ENCODE measurements around the gene ALOX15B. TPM values are rescaled to one million over a fixed set of nuclear protein-coding genes. Genes with fewer than 3 reads are reported as not detected.
"Not testable (repeated sequence)": the region's sequence is repeated elsewhere in the genome, so short reads cannot be mapped to it uniquely, and the experiment has no call there.

The ALOX15B gene
- total and polyA plus RNA-seq, 9 donors = 0.23 to 14.9 (median 0.78) TPM; not detected in 1

DNA sequence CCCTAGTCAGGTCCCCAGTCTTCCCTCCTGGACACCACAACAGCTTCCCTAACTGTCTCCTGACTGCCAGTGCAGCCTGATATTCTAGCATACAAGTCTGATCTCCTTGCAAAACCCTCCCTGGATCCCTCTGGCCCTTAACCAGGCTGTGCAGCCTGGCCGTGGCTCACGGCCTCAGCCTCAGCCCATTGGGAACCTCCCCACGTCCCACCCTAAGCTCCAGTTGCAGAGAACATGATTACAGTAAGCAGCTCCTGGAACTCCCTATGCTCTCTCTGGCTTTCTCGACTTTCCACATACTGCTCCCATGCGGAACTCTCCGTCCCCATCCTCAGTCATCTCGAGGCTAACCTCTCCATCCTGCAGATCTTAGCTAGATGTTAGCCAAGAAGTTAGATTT is 35.7 kb downstream of the ALOX15B start:
- no peak overlapping the region for H3K4me3 ChIP-seq
- H3K27ac ChIP-seq = no peak overlapping the region
- H3K9me3 ChIP-seq = no peaks in the 10 kb centered on the region
- intact Hi-C loops (cut with DNase I) = loop anchor here in 2 of 4 donors (5.0 to 10.0 kb wide), 2 partner anchors 228 to 230 kb away; no protein-coding TSS in a partner anchor
- TF ChIP-seq EP300 (IDR thresholded peaks at IDR 0.05) = no peak
- TF ChIP-seq, protein P1, sequence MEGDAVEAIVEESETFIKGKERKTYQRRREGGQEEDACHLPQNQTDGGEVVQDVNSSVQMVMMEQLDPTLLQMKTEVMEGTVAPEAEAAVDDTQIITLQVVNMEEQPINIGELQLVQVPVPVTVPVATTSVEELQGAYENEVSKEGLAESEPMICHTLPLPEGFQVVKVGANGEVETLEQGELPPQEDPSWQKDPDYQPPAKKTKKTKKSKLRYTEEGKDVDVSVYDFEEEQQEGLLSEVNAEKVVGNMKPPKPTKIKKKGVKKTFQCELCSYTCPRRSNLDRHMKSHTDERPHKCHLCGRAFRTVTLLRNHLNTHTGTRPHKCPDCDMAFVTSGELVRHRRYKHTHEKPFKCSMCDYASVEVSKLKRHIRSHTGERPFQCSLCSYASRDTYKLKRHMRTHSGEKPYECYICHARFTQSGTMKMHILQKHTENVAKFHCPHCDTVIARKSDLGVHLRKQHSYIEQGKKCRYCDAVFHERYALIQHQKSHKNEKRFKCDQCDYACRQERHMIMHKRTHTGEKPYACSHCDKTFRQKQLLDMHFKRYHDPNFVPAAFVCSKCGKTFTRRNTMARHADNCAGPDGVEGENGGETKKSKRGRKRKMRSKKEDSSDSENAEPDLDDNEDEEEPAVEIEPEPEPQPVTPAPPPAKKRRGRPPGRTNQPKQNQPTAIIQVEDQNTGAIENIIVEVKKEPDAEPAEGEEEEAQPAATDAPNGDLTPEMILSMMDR (IDR thresholded peaks at IDR 0.05) = no peak
- no peak for TF ChIP-seq POLR2A (IDR thresholded peaks at IDR 0.05)
- no peak for DNase-seq
- H3K4me1 ChIP-seq (ENCODE audit: insufficient read depth) = peaks cover 3% of the 10 kb centered on the region
- H3K36me3 ChIP-seq = no peaks in the 10 kb centered on the region
- no peaks in the 10 kb centered on the region for H3K27me3 ChIP-seq
- WGBS, 3 donors = 22 to 37% (median 33%) methylated on average over 7 of the region's 7 CpGs

DNA sequence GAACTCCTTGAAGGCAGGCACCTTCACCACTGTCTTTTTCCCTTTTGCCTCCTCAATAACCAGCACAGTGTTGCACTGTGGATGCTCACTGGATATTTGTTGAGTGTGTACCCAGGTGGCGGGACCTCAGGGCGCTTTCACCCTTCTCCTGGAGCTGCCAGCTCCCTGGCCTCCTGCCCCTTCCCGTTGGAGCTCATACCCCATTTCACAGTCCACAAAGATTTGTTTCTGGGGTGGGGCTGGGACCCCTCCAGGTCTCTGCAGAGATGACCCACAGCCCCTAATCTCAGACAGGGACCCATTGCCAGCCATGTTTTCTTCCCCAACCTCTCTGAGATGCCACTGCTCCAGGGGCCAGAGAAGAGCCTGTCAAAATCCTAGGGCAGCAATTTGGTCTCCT is 36.2 kb downstream of the ALOX15B start:
- Histone ChIP-seq H3K4me3 (no peak overlapping the region), H3K4me1 (ENCODE audit: insufficient read depth) (peaks cover 3% of the 10 kb centered on the region), H3K27me3 (no peaks in the 10 kb centered on the region), H3K36me3 (no peaks in the 10 kb centered on the region), H3K27ac (no peak overlapping the region), H3K9me3 (no peaks in the 10 kb centered on the region)
- WGBS, 3 donors = 81 to 96% (median 91%) methylated on average over 3 of the region's 3 CpGs
- no peak for DNase-seq
- no peak for TF ChIP-seq EP300 (IDR thresholded peaks at IDR 0.05)
- no peak for TF ChIP-seq POLR2A (IDR thresholded peaks at IDR 0.05)
- TF ChIP-seq, protein P1 (IDR thresholded peaks at IDR 0.05) = no peak
- intact Hi-C loops (cut with DNase I) = loop anchor here in 2 of 4 donors (5.0 to 10.0 kb wide), 2 partner anchors 227 to 230 kb away; no protein-coding TSS in a partner anchor

GRCh38 chr17:8075574-8076342 is 36.9 kb downstream of the ALOX15B start:
- Histone ChIP-seq H3K27ac (no peak overlapping the region), H3K4me3 (no peak overlapping the region), H3K36me3 (no peaks in the 10 kb centered on the region), H3K27me3 (no peaks in the 10 kb centered on the region), H3K9me3 (no peaks in the 10 kb centered on the region), H3K4me1 (ENCODE audit: insufficient read depth) (peaks cover 5% of the 10 kb centered on the region)
- no peak for TF ChIP-seq POLR2A (IDR thresholded peaks at IDR 0.05)
- TF ChIP-seq EP300 (IDR thresholded peaks at IDR 0.05) = no peak
- TF ChIP-seq, protein P1 (IDR thresholded peaks at IDR 0.05) = no peak
- intact Hi-C loops (cut with DNase I) = loop anchor here in 2 of 4 donors (5.0 to 10.0 kb wide), 2 partner anchors 227 to 229 kb away; no protein-coding TSS in a partner anchor
- DNase-seq = no peak
- WGBS, 3 donors = 87 to 88% (median 88%) methylated on average over 14 of the region's 14 CpGs

GRCh38 chr17:8076502-8077266 is 37.8 kb downstream of the ALOX15B start:
- Histone ChIP-seq H3K27ac (no peak overlapping the region), H3K27me3 (no peaks in the 10 kb centered on the region), H3K36me3 (no peaks in the 10 kb centered on the region), H3K9me3 (no peaks in the 10 kb centered on the region), H3K4me1 (ENCODE audit: insufficient read depth) (peaks cover 5% of the 10 kb centered on the region), H3K4me3 (no peak overlapping the region)
- intact Hi-C loops (cut with DNase I) = loop anchor here in 2 of 4 donors (5.0 to 10.0 kb wide), 2 partner anchors 226 to 228 kb away; no protein-coding TSS in a partner anchor
- 76 to 83% (median 80%) methylated on average over 13 of the region's 13 CpGs for WGBS, 3 donors
- DNase-seq = no peak
- no peak for TF ChIP-seq POLR2A (IDR thresholded peaks at IDR 0.05)
- TF ChIP-seq, protein P1 (IDR thresholded peaks at IDR 0.05) = no peak
- no peak for TF ChIP-seq EP300 (IDR thresholded peaks at IDR 0.05)

GRCh38 chr17:8077939-8078338 is 39.1 kb downstream of the ALOX15B start:
- 79 to 85% (median 84%) methylated on average over 5 of the region's 5 CpGs for WGBS, 3 donors
- not testable (repeated sequence) for H3K4me1 ChIP-seq (ENCODE audit: insufficient read depth); DNase-seq; H3K27ac ChIP-seq; H3K9me3 ChIP-seq; H3K4me3 ChIP-seq; H3K36me3 ChIP-seq; H3K27me3 ChIP-seq
- intact Hi-C loops (cut with DNase I) = loop anchor here in 2 of 4 donors (5.0 to 10.0 kb wide), 2 partner anchors 224 to 227 kb away; no protein-coding TSS in a partner anchor
